Urinary bladder (tissue), 4 donors: ENCODE measurements around the gene RIOX2. TPM values are rescaled to one million over a fixed set of nuclear protein-coding genes. Genes with fewer than 3 reads are reported as not detected.

Experiments
- DNase-seq: peaks from one replicate; pipeline ENCODE4 v3.0.0-alpha.2; 2015; ENCODE audit errors: extremely low spot score
- H3K27ac ChIP-seq: one replicate; pipeline ENCODE4 v1.5.1; 2013; ENCODE audit warnings: low read depth, mild to moderate bottlenecking, moderate library complexity
- H3K36me3 ChIP-seq: one replicate; pipeline ENCODE4 v1.6.1; 2013; ENCODE audit warnings: mild to moderate bottlenecking, moderate library complexity; ENCODE audit not compliant: insufficient read depth
- H3K4me1 ChIP-seq: one replicate; pipeline ENCODE4 v1.6.1; 2013; ENCODE audit warnings: mild to moderate bottlenecking, moderate library complexity; ENCODE audit not compliant: insufficient read depth
- H3K4me3 ChIP-seq: one replicate; pipeline ENCODE4 v1.5.1; 2013; ENCODE audit warnings: low read depth, low read length
- WGBS: extraction: QIAGEN DNeasy Blood & Tissue Kit; methylation state at CpG from one replicate; pipeline ENCODE4 v1.1.7; 2013; 5-methylcytosine and 5-hydroxymethylcytosine counted together
- polyA plus RNA-seq: library from polyadenylated mRNA; stranded (reverse); fragments of 200-250 nt; gene quantifications from one replicate; pipeline ENCODE4 v1.2.3, GENCODE V29; 2013
- total RNA-seq: library from RNA; depleted of rRNA; stranded (reverse); fragments of >200 nt; gene quantifications from one replicate; pipeline ENCODE4 v1.2.3, GENCODE V29; 2014
- donor health status: healthy with polysubstance abuse.
- donor health status: healthy.

Gene RIOX2
- total and polyA plus RNA-seq, 2 donors: 15.0 to 44.7 TPM

- no peaks in the 10 kb centered on the region for H3K4me1 ChIP-seq
- no peak overlapping the region for H3K4me3 ChIP-seq
- no peaks in the 10 kb centered on the region for H3K36me3 ChIP-seq
- DNase-seq: no peak
- WGBS: 37% methylated on average over 1 of the region's 1 CpG
- H3K27ac ChIP-seq: no peak overlapping the region
Measured at GRCh38 chr3:97999994-98000393, 27.8 kb upstream of the RIOX2 start.

- no peak overlapping the region for H3K27ac ChIP-seq
- WGBS: 90% methylated on average over 5 of the region's 5 CpGs
- no peaks in the 10 kb centered on the region for H3K36me3 ChIP-seq
- H3K4me1 ChIP-seq: no peaks in the 10 kb centered on the region
- no peak for DNase-seq
- H3K4me3 ChIP-seq: no peak overlapping the region
Measured at GRCh38 chr3:97999103-97999502, 26.9 kb upstream of the RIOX2 start.

- no peaks in the 10 kb centered on the region for H3K36me3 ChIP-seq
- WGBS: 87% methylated on average over 4 of the region's 4 CpGs
- H3K4me3 ChIP-seq: no peak overlapping the region
- DNase-seq: no peak
- no peak overlapping the region for H3K27ac ChIP-seq
- H3K4me1 ChIP-seq: no peaks in the 10 kb centered on the region
Measured at GRCh38 chr3:97996988-97997387, 24.8 kb upstream of the RIOX2 start.

GRCh38 chr3:97994328-97994945 lies 22.2 kb upstream of the RIOX2 start:
- H3K36me3 ChIP-seq: no peaks in the 10 kb centered on the region
- WGBS: 76% methylated on average over 2 of the region's 2 CpGs
- DNase-seq: no peak
- H3K27ac ChIP-seq: no peak overlapping the region
- no peaks in the 10 kb centered on the region for H3K4me1 ChIP-seq
- no peak overlapping the region for H3K4me3 ChIP-seq

GRCh38 chr3:97993526-97993925 lies 21.3 kb upstream of the RIOX2 start:
- Histone ChIP-seq H3K4me3 (no peak overlapping the region), H3K27ac (no peak overlapping the region), H3K4me1 (no peaks in the 10 kb centered on the region), H3K36me3 (no peaks in the 10 kb centered on the region)
- DNase-seq: no peak
- WGBS: 77% methylated on average over 2 of the region's 2 CpGs

- Histone ChIP-seq H3K4me1 (no peaks in the 10 kb centered on the region), H3K27ac (no peak overlapping the region), H3K4me3 (no peak overlapping the region), H3K36me3 (no peaks in the 10 kb centered on the region)
- DNase-seq: no peak
- WGBS: 93% methylated on average over 2 of the region's 2 CpGs
Measured at GRCh38 chr3:97992547-97993173, 20.4 kb upstream of the RIOX2 start.

- DNase-seq: no peak
- Histone ChIP-seq H3K27ac (no peak overlapping the region), H3K4me3 (no peak overlapping the region), H3K4me1 (no peaks in the 10 kb centered on the region), H3K36me3 (no peaks in the 10 kb centered on the region)
- 38% methylated on average over 5 of the region's 5 CpGs for WGBS
Measured at GRCh38 chr3:97991293-97991682, 19.1 kb upstream of the RIOX2 start.

GRCh38 chr3:97990624-97991292 lies 18.5 kb upstream of the RIOX2 start:
- no peaks in the 10 kb centered on the region for H3K36me3 ChIP-seq
- no peak overlapping the region for H3K27ac ChIP-seq
- no peak for DNase-seq
- WGBS: 23% methylated on average over 2 of the region's 2 CpGs
- no peak overlapping the region for H3K4me3 ChIP-seq
- no peaks in the 10 kb centered on the region for H3K4me1 ChIP-seq

- 97% methylated on average over 3 of the region's 3 CpGs for WGBS
- Histone ChIP-seq H3K4me1 (no peaks in the 10 kb centered on the region), H3K36me3 (no peaks in the 10 kb centered on the region), H3K27ac (no peak overlapping the region), H3K4me3 (no peak overlapping the region)
- no peak for DNase-seq
Measured at GRCh38 chr3:97988784-97989568, 16.7 kb upstream of the RIOX2 start.

GRCh38 chr3:97987306-97987705 lies 15.1 kb upstream of the RIOX2 start:
- H3K4me3 ChIP-seq: no peak overlapping the region
- H3K4me1 ChIP-seq: no peaks in the 10 kb centered on the region
- H3K27ac ChIP-seq: no peak overlapping the region
- DNase-seq: no peak
- 90% methylated on average over 2 of the region's 2 CpGs for WGBS
- no peaks in the 10 kb centered on the region for H3K36me3 ChIP-seq

- WGBS: 45% methylated on average over 2 of the region's 2 CpGs
- no peak overlapping the region for H3K27ac ChIP-seq
- DNase-seq: no peak
- no peak overlapping the region for H3K4me3 ChIP-seq
- H3K4me1 ChIP-seq: no peaks in the 10 kb centered on the region
- no peaks in the 10 kb centered on the region for H3K36me3 ChIP-seq
Measured at GRCh38 chr3:97983933-97984491, 11.8 kb upstream of the RIOX2 start.

- DNase-seq: no peak
- WGBS: 34% methylated on average over 3 of the region's 3 CpGs
- H3K4me3 ChIP-seq: no peak overlapping the region
- no peak overlapping the region for H3K27ac ChIP-seq
- H3K4me1 ChIP-seq: no peaks in the 10 kb centered on the region
- no peaks in the 10 kb centered on the region for H3K36me3 ChIP-seq
Measured at GRCh38 chr3:97981886-97982285, 9.7 kb upstream of the RIOX2 start.

- no peak overlapping the region for H3K4me3 ChIP-seq
- WGBS: 86% methylated on average over 3 of the region's 3 CpGs
Measured at GRCh38 chr3:97979610-97980009, 7.4 kb upstream of the RIOX2 start.

More at GRCh38 chr3:97979610-97980009, 7.4 kb upstream of the RIOX2 start:
- no peak overlapping the region for H3K27ac ChIP-seq
- H3K4me1 ChIP-seq: no peaks in the 10 kb centered on the region
- no peaks in the 10 kb centered on the region for H3K36me3 ChIP-seq
- no peak for DNase-seq
